HG03439 (cell line): ENCODE results near the gene SNRK.

Source experiments
- ATAC-seq: cut with Tn5 transposase; IDR thresholded peaks from one replicate; pipeline ENCODE4 v1.9.1; 2021; ENCODE audit warnings: mild to moderate bottlenecking, moderate library complexity; ENCODE audit not compliant: unreplicated experiment

The SNRK gene

GRCh38 chr3:43270078-43270477 lies 16.3 kb upstream of the SNRK start:
- ATAC-seq: no peak

- ATAC-seq: no peak
Observed at GRCh38 chr3:43273416-43273815, 12.9 kb upstream of the SNRK start.

GRCh38 chr3:43279082-43279481 lies 7.3 kb upstream of the SNRK start:
- ATAC-seq: no peak

- ATAC-seq: no peak
Observed at GRCh38 chr3:43279532-43279931, 6.8 kb upstream of the SNRK start.

- ATAC-seq: no peak
Observed at GRCh38 chr3:43281020-43281419, 5.3 kb upstream of the SNRK start.

GRCh38 chr3:43284171-43284570 lies 2.2 kb upstream of the SNRK start:
- no peak for ATAC-seq

- no peak for ATAC-seq
Observed at GRCh38 chr3:43285644-43286043, 696 bp upstream of the SNRK start.

GRCh38 chr3:43286841-43287499 lies 630 bp downstream of the SNRK start:
- no peak for ATAC-seq

- no peak for ATAC-seq
Observed at GRCh38 chr3:43287500-43287873, 1.1 kb downstream of the SNRK start.

- no peak for ATAC-seq
Observed at GRCh38 chr3:43288366-43288765, 2.0 kb downstream of the SNRK start.

- ATAC-seq: no peak
Observed at GRCh38 chr3:43288850-43289249, 2.5 kb downstream of the SNRK start.

GRCh38 chr3:43289401-43289800 lies 3.1 kb downstream of the SNRK start:
- no peak for ATAC-seq

- no peak for ATAC-seq
Observed at GRCh38 chr3:43289841-43290470, 3.6 kb downstream of the SNRK start.

- ATAC-seq: no peak
Observed at GRCh38 chr3:43290956-43291355, 4.6 kb downstream of the SNRK start.

GRCh38 chr3:43291546-43291945 lies 5.2 kb downstream of the SNRK start:
- no peak for ATAC-seq

GRCh38 chr3:43294975-43295374 lies 8.6 kb downstream of the SNRK start:
- no peak for ATAC-seq

- ATAC-seq: peak; percentile 77
Observed at GRCh38 chr3:43296565-43296964, 10.2 kb downstream of the SNRK start.

GRCh38 chr3:43298292-43298691 lies 12.0 kb downstream of the SNRK start:
- no peak for ATAC-seq

GRCh38 chr3:43298761-43299160 lies 12.4 kb downstream of the SNRK start:
- ATAC-seq: no peak

GRCh38 chr3:43302116-43302880 lies 16.0 kb downstream of the SNRK start:
- no peak for ATAC-seq

GRCh38 chr3:43304126-43304525 lies 17.8 kb downstream of the SNRK start:
- ATAC-seq: no peak

- no peak for ATAC-seq
Observed at GRCh38 chr3:43307226-43307625, 20.9 kb downstream of the SNRK start.
